Kidney tubule cell (primary cell): Measurements from ENCODE around the gene ATAD3A.
"Not testable (repeated sequence)": the region's sequence is repeated elsewhere in the genome, so short reads cannot be mapped to it uniquely, and the experiment has no call there.

Source experiments
- DNase-seq: peaks from one replicate; pipeline ENCODE4 v3.0.0-alpha.2; 2018; ENCODE audit warnings: low spot score

Gene ATAD3A

GRCh38 chr1:1523651-1524050 lies 11.7 kb downstream of the ATAD3A start:
- not testable (repeated sequence) for DNase-seq

GRCh38 chr1:1524750-1525383 lies 12.9 kb downstream of the ATAD3A start:
- DNase-seq = not testable (repeated sequence)

- DNase-seq = not testable (repeated sequence)
These were observed 14.5 kb downstream of the ATAD3A start for GRCh38 chr1:1526476-1526875.

GRCh38 chr1:1527092-1527816 lies 15.3 kb downstream of the ATAD3A start:
- DNase-seq = no peak

GRCh38 chr1:1528301-1529267 lies 16.6 kb downstream of the ATAD3A start:
- no peak for DNase-seq

GRCh38 chr1:1529321-1529720 lies 17.4 kb downstream of the ATAD3A start:
- no peak for DNase-seq

- DNase-seq = no peak
These were observed 18.0 kb downstream of the ATAD3A start for GRCh38 chr1:1529936-1530335.

- no peak for DNase-seq
These were observed 20.0 kb downstream of the ATAD3A start for GRCh38 chr1:1531947-1532346.

- DNase-seq = not testable (repeated sequence)
These were observed 21.4 kb downstream of the ATAD3A start for GRCh38 chr1:1533176-1533893.

- not testable (repeated sequence) for DNase-seq
These were observed 21.9 kb downstream of the ATAD3A start for GRCh38 chr1:1533894-1534291.

- no peak for DNase-seq
These were observed 22.6 kb downstream of the ATAD3A start for GRCh38 chr1:1534401-1535154.

GRCh38 chr1:1535201-1536018 lies 23.4 kb downstream of the ATAD3A start:
- DNase-seq = no peak

- no peak for DNase-seq
These were observed 24.3 kb downstream of the ATAD3A start for GRCh38 chr1:1536019-1536937.

GRCh38 chr1:1536938-1537546 lies 25.1 kb downstream of the ATAD3A start:
- DNase-seq = no peak

GRCh38 chr1:1537626-1538250 lies 25.8 kb downstream of the ATAD3A start:
- DNase-seq = no peak

GRCh38 chr1:1538334-1538733 lies 26.4 kb downstream of the ATAD3A start:
- no peak for DNase-seq

- no peak for DNase-seq
These were observed 27.0 kb downstream of the ATAD3A start for GRCh38 chr1:1538989-1539309.

- DNase-seq = no peak
These were observed 27.5 kb downstream of the ATAD3A start for GRCh38 chr1:1539310-1540089.
